T-helper 1 cell (primary cell): ENCODE results near the gene MOCOS.
"Not testable (repeated sequence)": the region's sequence is repeated elsewhere in the genome, so short reads cannot be mapped to it uniquely, and the experiment has no call there.

ENCODE experiments used
- DNase-seq, 5 donors: peaks; one replicate each; pipeline ENCODE4 v3.0.0-alpha.2; 2012 to 2020

MOCOS gene

DNA sequence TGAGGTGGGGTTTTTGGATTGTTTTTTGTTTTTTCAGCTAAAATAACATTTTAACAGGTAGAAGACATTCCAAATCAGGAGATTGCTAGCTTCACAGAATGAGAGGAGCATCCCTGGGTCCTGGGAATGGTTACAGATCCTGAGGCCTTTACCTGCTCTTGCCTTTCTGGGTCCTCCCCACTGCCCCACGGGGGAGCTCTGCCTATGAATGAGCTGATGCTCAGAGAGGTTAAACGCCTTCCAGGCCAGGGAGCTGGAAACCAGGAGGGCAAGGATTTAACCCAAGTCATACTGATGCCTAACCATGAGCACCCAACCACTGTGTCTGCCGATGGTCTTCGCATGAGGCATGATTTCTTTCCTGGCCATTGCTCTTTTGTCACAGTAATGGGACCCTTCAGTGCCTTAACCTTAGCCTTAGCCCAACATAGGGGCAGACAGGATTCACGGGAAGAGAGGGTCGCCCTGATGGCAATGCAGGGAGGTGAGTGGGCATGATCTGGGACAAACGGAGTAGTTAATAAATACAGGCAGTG is 16.1 kb downstream of the MOCOS start:
- no peak for DNase-seq

DNA sequence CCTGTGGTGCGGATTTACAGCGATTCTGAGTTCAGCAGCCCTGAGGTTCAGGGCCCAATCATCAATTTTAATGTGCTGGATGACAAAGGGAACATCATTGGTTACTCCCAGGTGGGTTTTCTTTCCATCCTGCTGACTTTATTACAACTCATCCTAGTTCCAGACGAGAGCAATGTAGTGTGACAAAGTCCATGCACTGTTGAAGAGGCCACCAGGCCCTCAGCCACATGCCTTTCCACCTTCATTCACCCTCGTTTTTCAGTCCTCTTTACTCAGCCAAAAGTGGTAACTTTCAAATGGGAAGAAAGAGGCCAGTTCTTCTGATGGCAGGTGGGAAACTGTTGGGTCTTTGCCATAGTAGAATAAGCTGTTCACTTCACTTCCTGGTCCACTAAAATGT is 17.9 kb downstream of the MOCOS start:
- no peak for DNase-seq

DNA sequence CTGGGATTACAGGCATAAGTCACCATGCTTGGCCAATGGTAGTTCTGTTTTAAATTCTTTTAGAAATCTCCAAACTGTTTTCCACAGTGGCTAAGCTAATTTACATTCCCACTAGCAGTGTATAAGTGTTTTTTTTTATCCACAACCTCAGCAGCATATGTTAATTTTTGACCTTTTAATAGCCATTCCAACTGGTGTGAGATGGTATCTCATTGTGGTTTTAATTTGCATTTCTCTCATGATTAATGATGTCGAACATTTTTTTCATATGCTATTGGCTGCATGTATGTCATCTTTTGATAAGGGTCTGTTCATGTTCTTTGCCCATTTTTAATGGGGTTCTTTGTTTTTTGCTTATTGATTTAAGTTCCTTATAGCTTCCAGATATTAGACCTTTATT is 20.0 kb downstream of the MOCOS start:
- no peak for DNase-seq

DNA sequence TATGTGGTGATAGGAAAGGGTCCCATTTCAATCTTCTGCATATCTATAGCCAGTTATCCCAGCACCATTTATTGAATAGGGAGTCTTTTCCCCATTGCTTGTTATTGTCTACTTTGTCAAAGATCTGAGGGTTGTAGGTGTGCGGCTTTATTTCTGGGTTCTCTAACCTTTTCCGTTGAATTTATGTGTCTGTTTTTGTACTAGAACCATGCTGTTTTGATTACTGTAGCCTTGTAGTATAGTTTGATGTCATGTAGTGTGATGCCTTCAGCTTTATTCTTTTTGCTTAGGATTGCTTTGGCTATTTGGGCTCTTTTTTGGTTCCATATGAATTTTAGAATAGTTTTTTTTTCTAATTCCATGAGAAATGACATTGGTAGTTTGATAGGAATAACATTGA is 20.7 kb downstream of the MOCOS start:
- DNase-seq, result not testable (repeated sequence)

DNA sequence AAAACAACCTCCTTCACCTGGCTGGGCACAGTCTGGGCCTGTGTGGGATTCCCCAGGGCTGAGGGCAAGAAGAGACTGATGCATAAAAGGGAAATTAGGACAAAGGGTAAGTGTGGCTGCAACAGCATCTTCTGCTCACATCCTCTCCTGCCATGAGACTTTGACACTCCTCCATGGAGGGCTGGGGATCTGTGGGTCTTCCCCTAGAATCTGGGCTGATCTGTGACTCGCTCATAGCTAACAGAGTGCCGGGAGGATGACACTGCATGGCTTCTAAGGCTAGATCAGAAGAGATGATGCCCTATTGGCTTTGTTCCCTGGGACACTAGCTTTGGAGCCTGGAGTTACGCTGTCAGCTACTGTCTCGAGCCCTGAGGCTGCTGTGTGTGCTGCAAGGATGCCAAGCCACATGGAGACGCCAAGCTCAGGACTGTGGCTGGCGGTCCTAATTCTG is 24.3 kb downstream of the MOCOS start:
- DNase-seq, result no peak

DNA sequence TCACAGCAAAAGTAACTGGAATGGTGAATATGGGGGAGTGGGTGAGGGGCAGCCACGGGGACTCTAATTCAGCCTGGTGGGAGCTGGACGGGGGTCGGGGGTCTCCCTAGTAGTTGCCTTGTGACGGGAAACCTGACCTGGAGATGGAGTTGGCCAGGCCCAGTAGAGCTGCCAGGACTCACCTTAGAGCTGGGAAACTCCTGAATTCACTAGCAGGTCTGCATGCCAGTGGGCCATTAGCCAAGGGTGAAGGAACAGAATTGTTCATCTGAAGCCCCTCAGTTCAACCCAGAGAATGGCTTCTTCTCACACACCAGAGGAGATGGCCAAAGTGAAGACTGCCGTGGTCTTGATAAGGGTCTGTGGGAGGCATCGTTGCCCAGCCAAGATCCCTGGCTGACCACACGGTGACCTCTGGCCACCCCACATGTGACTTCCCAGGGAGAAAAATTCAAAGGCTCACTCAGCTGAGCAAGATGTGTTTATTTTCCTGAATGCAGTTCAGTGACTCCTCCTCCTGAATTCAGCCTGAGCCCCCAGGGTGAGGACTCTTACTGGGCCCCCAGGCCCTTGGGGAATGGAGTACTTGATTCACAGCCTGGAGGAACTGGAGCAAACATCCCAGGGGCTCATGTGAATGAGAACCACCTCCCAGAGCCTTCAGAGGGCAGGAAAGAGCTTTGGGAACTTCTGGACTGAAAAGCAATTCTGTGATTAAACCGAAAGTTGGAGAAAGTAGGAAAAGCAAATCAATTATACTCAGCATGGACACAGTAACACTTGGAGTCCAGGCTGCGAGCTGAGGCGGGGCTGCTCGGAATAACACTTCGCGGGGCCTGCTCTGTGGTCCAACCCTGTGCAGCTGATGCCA is 25.2 kb downstream of the MOCOS start:
- no peak for DNase-seq

DNA sequence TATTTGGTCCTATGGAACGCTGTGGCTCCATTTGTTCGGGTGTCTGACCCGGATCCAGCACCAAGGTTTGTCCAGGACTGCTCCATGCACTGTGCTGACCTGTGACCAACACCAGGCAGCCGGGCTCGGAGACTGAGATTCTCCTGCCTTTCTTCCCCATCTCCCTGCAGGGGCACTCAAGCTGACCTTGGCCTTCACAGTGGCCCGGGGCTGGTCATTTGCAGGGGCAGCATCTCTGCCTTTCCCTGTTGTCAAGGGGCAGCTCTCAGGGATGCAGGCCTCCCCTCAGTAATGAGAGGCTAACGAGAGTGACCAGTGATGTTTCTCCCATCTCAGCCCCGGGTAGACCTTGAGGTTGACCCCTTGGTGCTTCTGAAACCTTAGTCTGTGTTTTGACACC is 27.5 kb downstream of the MOCOS start:
- DNase-seq, result no peak

DNA sequence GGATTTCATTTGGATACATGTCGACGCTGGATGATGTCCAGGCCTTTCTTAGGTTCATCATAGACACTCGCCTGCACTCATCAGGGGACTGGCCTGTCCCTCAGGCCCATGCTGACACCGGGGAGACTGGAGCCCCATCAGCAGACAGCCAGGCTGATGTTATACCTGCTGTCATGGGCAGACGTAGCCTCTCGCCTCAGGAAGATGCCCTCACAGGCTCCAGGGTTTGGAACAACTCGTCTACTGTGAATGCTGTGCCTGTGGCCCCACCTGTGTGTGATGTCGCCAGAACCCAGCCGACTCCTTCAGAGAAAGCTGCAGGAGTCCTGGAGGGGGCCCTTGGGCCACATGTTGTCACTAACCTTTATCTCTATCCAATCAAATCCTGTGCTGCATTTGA is 28.3 kb downstream of the MOCOS start:
- no peak for DNase-seq

DNA sequence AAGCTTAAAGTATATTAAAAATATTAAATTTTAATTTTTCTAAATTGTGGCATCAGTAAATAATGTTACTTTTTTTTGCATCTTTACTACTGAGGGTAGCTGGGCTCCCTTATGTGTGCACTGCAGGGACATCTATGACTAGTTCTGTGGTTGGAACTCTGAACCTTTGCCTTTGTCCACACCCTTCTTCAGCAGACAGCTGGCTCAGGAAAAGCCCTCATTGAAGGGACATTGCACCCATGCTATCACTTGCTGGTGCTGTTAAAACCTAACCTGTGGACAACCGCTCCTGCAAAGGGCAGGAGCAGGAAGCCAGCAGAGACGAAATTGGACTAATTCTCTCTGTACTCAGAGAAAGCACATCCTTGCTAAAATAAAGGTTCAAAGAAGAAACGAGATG is 30.1 kb downstream of the MOCOS start:
- no peak for DNase-seq

DNA sequence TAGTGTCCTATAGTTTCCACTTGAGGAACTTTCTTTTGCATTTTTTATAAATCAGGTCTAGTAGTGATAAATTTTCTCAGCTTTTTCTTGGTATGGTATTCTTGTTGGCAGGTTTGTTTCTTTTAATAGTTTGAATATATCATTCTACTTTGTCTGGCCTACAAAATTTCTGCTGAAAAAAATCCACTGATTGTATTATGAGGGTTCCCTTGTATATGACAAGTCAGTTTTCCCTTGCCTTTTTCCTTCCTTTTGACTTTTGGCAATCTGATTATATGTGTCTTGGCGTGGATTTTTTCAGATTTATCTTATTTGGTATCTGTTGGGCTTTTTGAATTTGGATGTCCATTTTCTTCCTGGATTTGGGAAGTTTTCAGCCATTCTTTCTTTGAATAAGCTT is 41.9 kb downstream of the MOCOS start:
- no peak for DNase-seq

DNA sequence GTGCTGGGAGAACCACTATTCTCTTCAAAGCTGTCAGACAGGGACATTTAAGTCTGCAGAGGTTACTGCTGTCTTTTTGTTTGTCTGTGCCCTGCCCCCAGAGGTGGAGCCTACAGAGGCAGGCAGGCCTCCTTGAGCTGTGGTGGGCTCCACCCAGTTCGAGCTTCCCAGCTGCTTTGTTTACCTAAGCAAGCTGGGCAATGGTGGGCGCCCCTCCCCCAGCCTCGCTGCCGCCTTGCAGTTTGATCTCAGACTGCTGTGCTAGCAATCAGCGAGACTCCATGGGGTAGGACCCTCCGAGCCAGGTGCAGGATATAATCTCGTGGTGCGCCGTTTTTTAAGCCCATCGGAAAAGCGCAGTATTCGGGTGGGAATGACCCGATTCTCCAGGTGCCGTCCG is 53.2 kb downstream of the MOCOS start:
- DNase-seq, result not testable (repeated sequence)

DNA sequence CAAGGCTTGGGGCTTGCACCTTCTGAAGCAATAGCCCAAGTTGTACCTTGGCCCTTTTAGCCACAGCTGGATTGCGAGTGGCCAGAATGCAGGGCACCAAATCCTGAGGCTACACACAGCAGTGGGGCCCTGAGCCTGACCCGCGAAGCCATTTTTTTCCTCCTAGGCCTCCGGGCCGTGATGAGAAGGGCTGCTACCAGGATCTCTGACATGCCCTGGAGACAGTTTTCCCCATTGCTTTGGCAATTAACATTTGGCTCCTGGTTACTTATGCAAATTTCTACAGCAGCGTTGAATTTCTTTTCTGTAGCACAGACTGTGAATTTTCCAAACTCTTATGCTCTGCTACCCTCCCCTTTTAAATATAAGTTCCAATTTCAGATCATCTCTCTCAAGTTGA is 54.5 kb downstream of the MOCOS start:
- no peak for DNase-seq

DNA sequence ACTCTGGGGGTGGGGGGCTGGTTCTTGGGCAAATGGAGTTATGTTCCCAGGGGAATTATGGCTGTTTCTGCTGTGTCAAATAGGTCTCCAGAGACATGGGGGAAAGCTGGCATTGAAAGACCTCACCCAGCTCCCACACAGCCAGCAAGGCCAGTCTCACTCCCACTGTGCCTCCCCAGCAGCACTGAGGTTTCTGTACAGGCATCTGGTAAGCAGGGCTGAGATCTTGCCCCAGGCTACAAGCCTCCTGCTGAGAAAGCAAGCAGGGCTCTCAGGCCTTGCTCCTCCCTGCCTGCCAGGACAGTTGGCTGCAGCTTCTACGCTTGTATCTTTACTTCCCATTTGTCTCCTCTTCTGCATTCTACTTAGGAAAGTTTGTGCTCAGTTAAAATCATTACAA is 59.7 kb downstream of the MOCOS start:
- no peak for DNase-seq

DNA sequence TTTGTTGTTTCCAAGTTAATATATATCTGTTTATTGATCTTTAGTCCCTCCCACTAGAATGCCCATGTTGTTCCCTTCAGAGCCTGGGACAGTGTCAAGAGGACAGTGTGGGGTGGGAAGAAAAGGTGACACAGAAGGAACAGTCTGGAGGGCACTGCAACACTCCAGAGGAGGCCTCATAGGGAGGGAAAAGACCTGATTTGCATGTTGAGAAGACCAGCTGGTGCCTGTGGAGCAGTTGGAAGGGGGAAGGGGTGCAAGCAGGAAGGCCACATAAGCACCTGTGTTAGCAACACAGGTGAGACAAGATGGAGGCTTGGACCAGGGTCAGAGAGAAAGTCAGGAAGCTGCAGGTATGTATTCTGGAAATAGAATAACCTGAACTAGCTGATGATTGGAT is 62.1 kb downstream of the MOCOS start:
- no peak for DNase-seq

DNA sequence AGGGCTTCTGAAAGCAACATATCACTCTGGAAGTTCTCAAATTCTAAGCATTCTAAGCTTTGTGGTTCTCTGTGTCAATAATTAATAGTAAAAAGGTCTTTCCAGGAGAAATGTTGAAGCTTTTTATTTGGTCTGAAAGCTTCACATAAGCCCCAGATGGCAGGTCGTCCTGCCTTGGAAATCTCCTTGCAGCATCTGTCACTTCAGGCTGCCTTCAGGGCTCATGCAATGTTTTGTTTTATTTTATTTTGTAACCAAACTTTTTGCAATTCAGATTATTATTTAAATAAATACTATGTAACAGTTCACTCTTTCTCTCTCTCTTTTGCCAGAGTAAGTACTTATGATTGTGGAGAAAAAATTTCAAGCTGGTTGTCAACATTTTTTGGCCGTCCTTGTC is 63.5 kb downstream of the MOCOS start:
- no peak for DNase-seq

DNA sequence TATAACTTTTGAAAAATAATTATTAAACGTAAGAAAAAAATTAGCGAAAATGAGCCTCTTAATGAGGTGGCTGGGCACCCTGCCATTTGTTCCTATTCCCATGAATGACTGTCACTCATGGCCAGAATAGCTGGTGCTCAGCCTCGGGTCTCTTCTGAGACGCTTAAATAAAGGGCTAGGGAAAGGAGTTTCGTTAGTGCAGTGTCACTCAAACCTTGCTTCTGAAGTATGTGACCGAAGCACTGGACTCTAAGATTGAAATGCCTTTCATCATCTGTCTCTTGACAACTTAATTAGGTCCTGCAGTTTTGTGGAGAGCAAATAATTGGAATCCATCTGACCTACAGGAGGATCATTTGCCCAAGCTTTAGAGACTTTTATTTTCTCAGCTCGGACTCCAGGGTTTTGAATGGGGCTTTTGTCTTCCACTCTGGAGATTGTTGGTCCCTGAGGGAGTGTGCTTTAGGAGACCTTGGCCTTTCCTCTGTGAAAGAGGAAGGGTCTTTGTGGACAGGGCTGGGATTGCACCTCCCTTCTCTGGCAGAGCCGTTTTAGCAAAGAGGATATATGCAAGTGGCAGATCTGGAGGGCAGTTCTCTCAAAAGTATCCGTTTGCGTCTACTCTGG is 67.9 kb downstream of the MOCOS start:
- no peak for DNase-seq

DNA sequence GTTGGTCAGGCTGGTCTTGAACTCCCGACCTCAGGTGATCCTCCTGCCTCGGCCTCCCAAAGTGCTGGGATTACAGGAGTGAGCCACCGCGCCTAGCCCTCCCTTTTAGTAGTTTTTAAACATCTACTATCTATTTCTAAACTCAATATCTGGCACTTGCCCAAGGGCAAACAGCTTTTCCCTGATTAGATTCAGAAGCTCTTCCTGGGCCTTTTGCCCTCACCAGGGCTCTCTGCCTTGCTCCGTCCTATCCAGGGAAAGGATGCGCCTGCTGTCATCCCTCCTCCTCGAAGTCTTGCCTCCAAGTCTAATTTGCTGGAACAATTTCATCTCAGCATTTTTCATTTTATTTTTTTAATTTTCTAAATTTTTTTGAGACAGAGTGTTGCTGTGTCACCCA is 68.8 kb downstream of the MOCOS start:
- DNase-seq, result no peak

DNA sequence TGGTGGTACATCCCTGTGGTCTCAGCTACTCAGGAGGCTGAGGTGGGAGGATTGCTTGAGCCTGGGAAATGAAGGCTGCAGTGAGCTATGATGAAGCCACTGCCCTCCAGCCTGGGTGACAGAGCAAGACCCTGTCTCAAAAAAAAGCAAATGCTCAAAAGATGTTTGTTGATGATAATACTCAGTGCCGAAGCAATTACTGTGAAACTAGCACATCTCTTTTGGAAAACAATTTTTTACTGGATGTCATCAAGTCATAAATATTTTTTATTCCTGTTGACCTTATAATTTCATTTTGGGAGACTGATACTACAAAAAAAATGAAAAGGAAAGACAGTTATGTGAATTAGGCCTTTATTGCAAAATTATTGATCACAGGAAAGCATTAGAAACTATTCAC is 75.7 kb downstream of the MOCOS start:
- no peak for DNase-seq

DNA sequence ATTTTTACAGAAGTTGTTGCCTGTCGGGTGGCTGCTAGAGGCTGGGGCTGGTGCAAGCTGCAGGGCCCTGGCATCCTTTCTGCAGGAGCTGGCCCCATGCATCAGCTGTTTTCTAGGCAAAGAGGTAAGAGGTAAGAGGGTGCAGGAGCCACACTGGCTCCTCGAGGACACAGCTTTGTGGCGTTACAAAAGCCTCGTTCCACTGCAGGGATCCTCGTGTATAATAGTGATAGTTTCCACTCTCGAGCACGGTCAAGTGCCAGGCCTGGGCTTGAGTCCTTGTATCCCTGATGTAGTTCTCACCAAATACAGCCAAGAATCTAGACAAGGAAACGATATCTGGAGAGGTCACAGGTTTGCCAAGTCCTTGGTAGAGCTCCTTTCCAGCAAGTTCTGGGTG is 77.0 kb downstream of the MOCOS start:
- DNase-seq, result no peak

DNA sequence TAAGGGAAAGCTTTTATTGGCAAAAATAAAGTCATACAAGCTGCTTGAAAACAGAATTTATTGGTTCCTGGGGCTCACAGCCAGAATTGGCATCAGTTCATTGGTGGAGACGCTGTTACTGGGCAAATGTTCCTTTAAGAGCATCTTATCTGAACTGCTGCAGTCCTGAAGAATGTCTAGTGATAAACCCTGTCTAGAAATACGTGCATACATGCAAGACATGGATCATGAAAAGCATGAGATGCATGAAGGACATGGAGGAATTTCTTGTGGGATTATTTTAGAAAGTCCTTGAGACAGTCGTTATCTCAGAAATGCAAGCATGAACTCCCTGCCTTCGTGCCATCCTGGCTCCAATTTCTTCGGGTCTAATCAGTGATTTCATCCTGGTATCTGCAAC is 77.7 kb downstream of the MOCOS start:
- no peak for DNase-seq

DNA sequence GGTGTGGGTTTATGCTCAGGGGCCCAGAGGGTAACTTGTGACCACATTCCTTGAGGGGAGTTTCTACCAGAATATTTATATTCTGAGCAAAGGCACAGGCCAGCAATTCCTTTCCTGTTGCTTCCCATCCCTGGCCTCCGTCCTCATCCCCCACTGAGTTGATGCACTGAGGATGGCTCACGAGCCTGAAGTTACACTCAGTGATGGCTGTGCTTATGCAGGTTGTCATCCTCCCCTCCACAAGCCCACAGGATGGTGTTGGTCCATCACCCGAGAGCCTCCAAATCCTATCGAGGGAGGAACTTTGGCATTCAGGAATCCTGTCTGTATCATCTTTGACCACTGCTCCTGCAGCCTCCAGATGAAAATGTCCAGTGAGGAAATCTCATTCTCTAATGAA is 81.9 kb downstream of the MOCOS start:
- no peak for DNase-seq

DNA sequence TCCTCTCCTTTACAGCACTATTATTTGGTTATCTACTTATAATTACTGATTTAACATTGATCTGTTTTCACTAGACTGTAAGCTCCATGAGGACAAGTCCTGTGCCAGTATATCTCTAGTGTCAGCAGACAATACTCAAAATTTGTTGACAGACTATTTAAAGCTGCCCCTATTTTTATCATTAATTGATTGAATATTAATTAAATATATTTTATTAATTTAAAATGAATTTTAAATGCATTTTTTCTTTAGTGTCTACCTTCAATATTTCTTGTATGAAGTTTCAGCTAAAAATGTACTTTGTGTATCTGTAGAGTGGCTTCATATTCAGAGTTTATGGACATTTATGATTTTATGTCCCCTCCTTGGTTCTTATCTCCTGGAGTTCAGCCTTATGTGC is 83.9 kb downstream of the MOCOS start:
- DNase-seq, result no peak

DNA sequence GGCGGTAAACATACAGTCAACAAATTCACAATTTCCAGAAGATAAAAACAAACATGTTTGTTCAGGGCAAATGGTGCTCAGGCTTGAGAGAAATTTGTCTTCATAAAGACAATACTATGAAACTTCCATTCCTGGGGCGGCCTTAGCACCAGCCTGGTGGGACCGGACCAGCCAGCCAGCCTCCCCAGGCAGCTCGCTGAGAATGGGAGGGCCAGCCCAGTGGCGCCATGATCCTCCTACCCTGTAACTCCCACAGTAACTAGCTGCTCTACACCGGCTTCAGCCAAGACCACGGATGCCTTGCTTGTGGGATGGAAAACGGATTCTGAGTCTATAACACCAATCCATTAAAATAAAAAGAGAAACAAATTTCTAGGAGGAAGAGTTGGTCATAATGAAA is 86.0 kb downstream of the MOCOS start:
- DNase-seq, result no peak

DNA sequence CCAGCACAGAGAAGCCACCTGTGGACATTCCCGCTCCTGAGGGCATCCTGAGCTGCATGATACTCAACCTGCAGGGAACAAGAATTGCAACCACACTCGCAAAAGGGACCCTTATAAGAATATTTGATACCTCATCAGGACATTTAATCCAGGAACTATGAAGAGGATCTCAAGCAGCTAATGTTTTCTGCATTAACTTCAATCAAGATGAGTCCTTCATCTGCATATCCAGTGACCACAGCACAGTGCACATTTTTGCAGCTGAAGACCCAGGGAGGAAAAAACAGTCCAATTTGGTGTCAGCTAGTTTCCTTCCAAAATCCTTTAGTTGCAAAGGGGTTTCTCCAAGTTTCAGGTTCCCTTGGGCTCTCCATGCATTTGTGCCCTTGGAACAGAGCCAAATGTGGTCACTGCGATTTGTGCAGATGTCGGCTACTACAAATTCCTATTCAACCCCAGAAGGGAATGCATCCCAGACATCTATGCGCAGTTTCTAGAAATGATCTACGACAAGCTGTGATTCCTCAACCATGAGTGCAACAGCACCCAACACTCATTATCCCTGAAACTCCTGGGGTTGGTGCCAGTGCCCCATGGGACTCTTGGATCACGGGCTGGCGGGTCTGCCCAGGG is 86.9 kb downstream of the MOCOS start:
- no peak for DNase-seq
